ENCODE results near the gene PLXDC2.

Gene PLXDC2

GRCh38 chr10:19904202-19904661 is 88.0 kb downstream of the PLXDC2 start:
- Histone ChIP-seq H3K27me3 (ENCODE audit: control insufficient read depth, low read length) (no peaks in the 10 kb centered on the region), H3F3A (ENCODE audit: control insufficient read depth, insufficient read depth) (no peaks in the 10 kb centered on the region), H3K36me3 (ENCODE audit: control insufficient read depth, low read length) (no peaks in the 10 kb centered on the region), H3K4me3 (ENCODE audit: low read length) (no peak overlapping the region), H3K79me2 (ENCODE audit: control insufficient read depth, low read length) (no peaks in the 10 kb centered on the region), H3K9me2 (replicated peaks; ENCODE audit: control insufficient read depth, low read length) (no peaks in the 10 kb centered on the region), H3K9me3 (ENCODE audit: control insufficient read depth, insufficient read depth, low read length) (no peaks in the 10 kb centered on the region), H3K27ac (ENCODE audit: low read depth, low read length) (no peak overlapping the region), H3K4me1 (ENCODE audit: control insufficient read depth, low read length) (no peaks in the 10 kb centered on the region), H3K4me2 (ENCODE audit: low read length) (no peak overlapping the region), H4K20me1 (ENCODE audit: control insufficient read depth, insufficient read depth, low read depth, low read length) (no peaks in the 10 kb centered on the region)
- TF ChIP-seq EZH2phosphoT487 (IDR thresholded peaks at IDR 0.05; ENCODE audit: borderline replicate concordance, low read length) (no peak), CTCF (IDR thresholded peaks at IDR 0.05; ENCODE audit: low read depth, low read length, poor library complexity, severe bottlenecking) (no peak)

DNA sequence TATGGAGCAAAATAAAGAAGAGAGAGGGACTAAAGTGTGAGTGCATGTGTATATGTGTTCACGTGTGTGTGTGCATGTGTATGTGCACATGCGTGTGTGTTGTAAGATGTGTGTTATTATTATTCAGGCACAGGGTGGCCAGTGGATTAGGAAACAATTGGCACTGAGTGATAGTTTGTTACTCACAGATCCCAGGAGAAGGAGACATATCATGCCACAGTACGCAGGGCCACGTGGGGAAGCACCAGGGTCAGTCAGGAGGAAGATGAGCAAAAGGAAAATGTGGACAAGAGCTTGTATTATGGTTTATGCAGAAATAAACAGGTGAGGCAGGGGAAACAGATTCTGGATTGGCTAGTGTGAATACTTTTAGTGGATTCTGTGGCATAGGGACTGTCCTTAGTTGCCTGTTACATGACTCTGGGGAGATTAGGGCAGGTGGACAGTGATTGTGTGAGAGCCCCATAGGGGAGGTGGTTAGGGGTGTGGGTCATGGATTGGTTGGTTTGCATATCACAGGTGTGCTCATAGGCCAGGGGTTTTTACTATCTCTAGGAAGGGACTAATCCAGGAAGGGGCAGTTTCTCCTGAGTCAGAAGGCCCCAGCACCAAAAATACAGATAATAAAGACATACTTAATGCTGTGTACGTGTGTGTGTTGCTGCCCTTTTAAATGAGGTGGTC is 90.0 kb downstream of the PLXDC2 start:
- Histone ChIP-seq H3K9me2 (replicated peaks; ENCODE audit: control insufficient read depth, low read length) (no peaks in the 10 kb centered on the region), H3K27me3 (ENCODE audit: control insufficient read depth, low read length) (no peaks in the 10 kb centered on the region), H3K4me3 (ENCODE audit: low read length) (no peak overlapping the region), H3K4me2 (ENCODE audit: low read length) (no peak overlapping the region), H4K20me1 (ENCODE audit: control insufficient read depth, insufficient read depth, low read depth, low read length) (no peaks in the 10 kb centered on the region), H3F3A (ENCODE audit: control insufficient read depth, insufficient read depth) (no peaks in the 10 kb centered on the region), H3K27ac (ENCODE audit: low read depth, low read length) (no peak overlapping the region), H3K79me2 (ENCODE audit: control insufficient read depth, low read length) (no peaks in the 10 kb centered on the region), H3K36me3 (ENCODE audit: control insufficient read depth, low read length) (no peaks in the 10 kb centered on the region), H3K9me3 (ENCODE audit: control insufficient read depth, insufficient read depth, low read length) (no peaks in the 10 kb centered on the region), H3K4me1 (ENCODE audit: control insufficient read depth, low read length) (no peaks in the 10 kb centered on the region)
- TF ChIP-seq EZH2phosphoT487 (IDR thresholded peaks at IDR 0.05; ENCODE audit: borderline replicate concordance, low read length) (no peak), CTCF (IDR thresholded peaks at IDR 0.05; ENCODE audit: low read depth, low read length, poor library complexity, severe bottlenecking) (no peak)

- no peak overlapping the region for H3K27ac ChIP-seq (ENCODE audit: low read depth, low read length)
- no peak for TF ChIP-seq EZH2phosphoT487 (IDR thresholded peaks at IDR 0.05; ENCODE audit: borderline replicate concordance, low read length)
- no peak for TF ChIP-seq CTCF (IDR thresholded peaks at IDR 0.05; ENCODE audit: low read depth, low read length, poor library complexity, severe bottlenecking)
These were observed 92.9 kb downstream of the PLXDC2 start for GRCh38 chr10:19908991-19909696.

More at GRCh38 chr10:19908991-19909696, 92.9 kb downstream of the PLXDC2 start:
- Histone ChIP-seq H3K79me2 (ENCODE audit: control insufficient read depth, low read length) (no peaks in the 10 kb centered on the region), H3K9me3 (ENCODE audit: control insufficient read depth, insufficient read depth, low read length) (no peaks in the 10 kb centered on the region), H3K27me3 (ENCODE audit: control insufficient read depth, low read length) (no peaks in the 10 kb centered on the region), H3K4me2 (ENCODE audit: low read length) (no peak overlapping the region), H3K36me3 (ENCODE audit: control insufficient read depth, low read length) (no peaks in the 10 kb centered on the region), H3K4me3 (ENCODE audit: low read length) (no peak overlapping the region), H3F3A (ENCODE audit: control insufficient read depth, insufficient read depth) (no peaks in the 10 kb centered on the region), H3K9me2 (replicated peaks; ENCODE audit: control insufficient read depth, low read length) (no peaks in the 10 kb centered on the region), H3K4me1 (ENCODE audit: control insufficient read depth, low read length) (no peaks in the 10 kb centered on the region), H4K20me1 (ENCODE audit: control insufficient read depth, insufficient read depth, low read depth, low read length) (no peaks in the 10 kb centered on the region)
